AG04450 (cell line): ENCODE data around the gene SLC8A2. TPM values are rescaled to one million over a fixed set of nuclear protein-coding genes. Genes with fewer than 3 reads are reported as not detected.

ENCODE experiments used
- CTCF ChIA-PET: fragments of 300-600, 350-600 bp; formaldehyde crosslinking; extraction: SDS; loops from one replicate; lab custom pipeline; 2022; ENCODE audit warnings: antibody characterized with exemption, inconsistent platforms; lab: Charles Lee
- POLR2A ChIA-PET: fragments of 350-600 bp; formaldehyde crosslinking; extraction: SDS; loops from one replicate; lab custom pipeline; 2021; ENCODE audit warnings: antibody characterized with exemption, inconsistent platforms; lab: Yijun Ruan, JAX
- DNase-seq: peaks from one replicate; pipeline ENCODE4 v3.0.0-alpha.2; 2011; ENCODE audit warnings: low read depth, low spot score
- H3K27ac ChIP-seq: one replicate; pipeline ENCODE4 v1.5.1; 2012; ENCODE audit warnings: low read depth, low read length, control low read depth
- H3K27me3 ChIP-seq: one replicate; pipeline ENCODE4 v1.6.0; 2012; ENCODE audit warnings: low read length; ENCODE audit not compliant: control insufficient read depth, insufficient read depth
- H3K4me3 ChIP-seq: 2 replicates; pipeline ENCODE4 v1.5.1; 2011; ENCODE audit warnings: mild to moderate bottlenecking, low read depth, low read length, control low read depth
- H3K9me3 ChIP-seq: 2 replicates; pipeline ENCODE4 v1.5.1; 2012; ENCODE audit warnings: low read length; ENCODE audit not compliant: control insufficient read depth, insufficient read depth
- CTCF ChIP-seq: IDR thresholded peaks from 2 replicates; pipeline ENCODE4 v1.5.1; 2011; ENCODE audit warnings: low read depth, low read length, control low read depth, inconsistent platforms
- polyA plus RNA-seq: library from polyadenylated mRNA; depleted of rRNA; stranded (reverse); fragments of >200 nt; gene quantifications from 2 replicates; pipeline ENCODE4 v1.2.3, GENCODE V29; 2011

The SLC8A2 gene
- polyA plus RNA-seq, 1 experiment, result 0.05 TPM

GRCh38 chr19:47459477-47459876 is 12.2 kb downstream of the SLC8A2 start:
- H3K4me3 ChIP-seq, result no peak overlapping the region
- CTCF ChIA-PET, result no interaction called here
- POLR2A ChIA-PET, result no interaction called here
- DNase-seq, result no peak
- TF ChIP-seq CTCF, result no peak
- no peak overlapping the region for H3K27ac ChIP-seq
- H3K27me3 ChIP-seq, result peaks cover 43% of the 10 kb centered on the region
- H3K9me3 ChIP-seq, result peaks cover 20% of the 10 kb centered on the region

GRCh38 chr19:47458672-47459071 is 13.0 kb downstream of the SLC8A2 start:
- no peak for TF ChIP-seq CTCF
- CTCF ChIA-PET, result no interaction called here
- no peak for DNase-seq
- peaks cover 40% of the 10 kb centered on the region for H3K27me3 ChIP-seq
- H3K27ac ChIP-seq, result no peak overlapping the region
- POLR2A ChIA-PET, result no interaction called here
- H3K4me3 ChIP-seq, result no peak overlapping the region
- H3K9me3 ChIP-seq, result peaks cover 20% of the 10 kb centered on the region

- Histone ChIP-seq H3K27ac (no peak overlapping the region), H3K4me3 (no peak overlapping the region), H3K9me3 (peaks cover 20% of the 10 kb centered on the region), H3K27me3 (peaks cover 44% of the 10 kb centered on the region)
- ChIA-PET POLR2A (no interaction called here), CTCF (no interaction called here)
- no peak for TF ChIP-seq CTCF
- no peak for DNase-seq
Observed at GRCh38 chr19:47456721-47457474, 14.8 kb downstream of the SLC8A2 start.

- H3K27ac ChIP-seq, result no peak overlapping the region
- peaks cover 14% of the 10 kb centered on the region for H3K9me3 ChIP-seq
- TF ChIP-seq CTCF, result no peak
- no peak overlapping the region for H3K4me3 ChIP-seq
- peaks cover 46% of the 10 kb centered on the region for H3K27me3 ChIP-seq
- CTCF ChIA-PET, result interaction anchor here (0.7 kb wide), 1 partner anchor 155 kb away, joined by 4 read pairs; no protein-coding TSS in a partner anchor
- POLR2A ChIA-PET, result no interaction called here
- no peak for DNase-seq
Observed at GRCh38 chr19:47450478-47450877, 21.2 kb downstream of the SLC8A2 start.

GRCh38 chr19:47448360-47448727 is 23.3 kb downstream of the SLC8A2 start:
- no peak overlapping the region for H3K27ac ChIP-seq
- CTCF ChIA-PET, result interaction anchor here (2.2 kb wide), 1 partner anchor 12 kb away, joined by 11 read pairs; no protein-coding TSS in a partner anchor
- POLR2A ChIA-PET, result interaction anchor here (0.6 kb wide), 1 partner anchor 289 kb away, joined by 4 read pairs; no protein-coding TSS in a partner anchor
- peaks cover 59% of the 10 kb centered on the region for H3K27me3 ChIP-seq
- TF ChIP-seq CTCF, result no peak
- H3K9me3 ChIP-seq, result peaks cover 9% of the 10 kb centered on the region
- H3K4me3 ChIP-seq, result no peak overlapping the region
- no peak for DNase-seq
